ENCODE data around the gene DFFB.

The DFFB gene

GRCh38 chr1:3816331-3817137 is 40.7 kb upstream of the DFFB start:
- H3K4me3 ChIP-seq (ENCODE audit: low read depth, low read length) = no peak overlapping the region
- TF ChIP-seq, protein P1, sequence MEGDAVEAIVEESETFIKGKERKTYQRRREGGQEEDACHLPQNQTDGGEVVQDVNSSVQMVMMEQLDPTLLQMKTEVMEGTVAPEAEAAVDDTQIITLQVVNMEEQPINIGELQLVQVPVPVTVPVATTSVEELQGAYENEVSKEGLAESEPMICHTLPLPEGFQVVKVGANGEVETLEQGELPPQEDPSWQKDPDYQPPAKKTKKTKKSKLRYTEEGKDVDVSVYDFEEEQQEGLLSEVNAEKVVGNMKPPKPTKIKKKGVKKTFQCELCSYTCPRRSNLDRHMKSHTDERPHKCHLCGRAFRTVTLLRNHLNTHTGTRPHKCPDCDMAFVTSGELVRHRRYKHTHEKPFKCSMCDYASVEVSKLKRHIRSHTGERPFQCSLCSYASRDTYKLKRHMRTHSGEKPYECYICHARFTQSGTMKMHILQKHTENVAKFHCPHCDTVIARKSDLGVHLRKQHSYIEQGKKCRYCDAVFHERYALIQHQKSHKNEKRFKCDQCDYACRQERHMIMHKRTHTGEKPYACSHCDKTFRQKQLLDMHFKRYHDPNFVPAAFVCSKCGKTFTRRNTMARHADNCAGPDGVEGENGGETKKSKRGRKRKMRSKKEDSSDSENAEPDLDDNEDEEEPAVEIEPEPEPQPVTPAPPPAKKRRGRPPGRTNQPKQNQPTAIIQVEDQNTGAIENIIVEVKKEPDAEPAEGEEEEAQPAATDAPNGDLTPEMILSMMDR (IDR thresholded peaks at IDR 0.05; ENCODE audit: low read depth, low read length) = no peak

DNA sequence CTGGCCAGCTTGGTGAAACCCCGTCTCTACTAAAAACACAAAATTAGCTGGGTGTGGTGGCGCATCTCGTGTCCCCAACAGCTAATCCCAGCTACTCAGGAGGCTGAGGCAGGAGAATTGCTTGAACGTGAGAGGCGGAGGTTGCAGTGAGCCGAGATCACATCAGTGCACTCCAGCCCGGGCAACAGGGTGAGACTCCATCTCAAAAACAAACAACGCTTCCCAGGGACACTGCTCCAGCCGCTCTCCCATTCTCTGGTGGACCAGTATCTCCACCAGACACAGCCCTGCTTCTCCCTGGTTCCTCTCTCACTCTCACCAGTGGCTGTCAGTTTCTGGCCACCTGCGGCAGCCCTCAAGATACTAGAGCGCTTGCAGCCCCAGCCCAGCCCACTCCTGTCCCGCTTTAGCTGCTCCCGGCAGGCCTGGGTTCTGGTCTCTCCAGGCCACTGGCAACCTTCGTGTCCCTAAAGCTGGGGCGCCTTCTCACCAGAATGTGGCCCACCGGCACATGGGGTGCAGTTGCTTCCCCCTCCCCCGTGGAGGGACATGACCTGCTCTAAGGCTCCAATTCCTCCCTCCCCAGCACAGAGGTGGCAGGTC is 40.0 kb upstream of the DFFB start:
- no peak overlapping the region for H3K4me3 ChIP-seq (ENCODE audit: low read depth, low read length)
- TF ChIP-seq, protein P1 (IDR thresholded peaks at IDR 0.05; ENCODE audit: low read depth, low read length) = no peak

DNA sequence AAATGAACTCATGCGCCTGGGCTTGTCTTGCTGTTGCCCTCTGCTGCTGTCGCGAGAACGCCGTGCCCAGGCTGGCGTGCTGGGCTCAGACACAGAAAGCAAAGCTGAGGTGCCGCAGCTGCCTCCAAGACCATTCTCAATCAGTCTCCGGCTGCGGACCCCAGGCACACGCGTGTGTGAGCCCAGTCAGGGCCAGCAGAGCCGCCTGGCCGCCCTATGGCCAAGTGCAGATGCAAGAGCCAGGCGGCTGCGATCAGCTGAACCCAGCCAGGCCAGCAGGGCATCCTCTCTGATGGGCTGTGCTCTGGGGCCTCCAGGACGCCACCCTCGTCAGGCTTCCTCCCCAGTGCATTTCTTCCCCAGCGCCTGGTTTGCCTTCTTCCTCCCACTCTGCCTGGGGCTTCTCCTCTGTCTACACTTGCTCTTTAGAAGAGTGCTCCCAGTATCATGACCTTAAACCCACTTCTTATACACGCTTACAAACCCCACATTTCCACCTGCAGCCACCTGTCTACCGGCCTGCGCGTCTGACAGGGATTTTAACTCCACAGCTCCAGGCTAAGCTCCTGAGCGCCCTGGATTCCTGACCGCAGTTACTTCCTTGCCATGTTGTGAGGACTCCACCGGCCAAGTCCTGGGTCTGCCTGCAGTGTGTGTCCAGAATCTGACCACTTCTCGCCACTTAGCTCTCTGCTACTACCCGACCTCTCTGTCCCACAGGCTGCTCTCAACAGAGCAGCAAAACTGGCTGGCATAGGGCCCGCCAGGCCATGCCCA is 39.3 kb upstream of the DFFB start:
- no peak overlapping the region for H3K4me3 ChIP-seq (ENCODE audit: low read depth, low read length)
- TF ChIP-seq, protein P1 (IDR thresholded peaks at IDR 0.05; ENCODE audit: low read depth, low read length) = no peak

- TF ChIP-seq, protein P1 (IDR thresholded peaks at IDR 0.05; ENCODE audit: low read depth, low read length) = no peak
- no peak overlapping the region for H3K4me3 ChIP-seq (ENCODE audit: low read depth, low read length)
Measured at GRCh38 chr1:3819771-3820200, 37.5 kb upstream of the DFFB start.

DNA sequence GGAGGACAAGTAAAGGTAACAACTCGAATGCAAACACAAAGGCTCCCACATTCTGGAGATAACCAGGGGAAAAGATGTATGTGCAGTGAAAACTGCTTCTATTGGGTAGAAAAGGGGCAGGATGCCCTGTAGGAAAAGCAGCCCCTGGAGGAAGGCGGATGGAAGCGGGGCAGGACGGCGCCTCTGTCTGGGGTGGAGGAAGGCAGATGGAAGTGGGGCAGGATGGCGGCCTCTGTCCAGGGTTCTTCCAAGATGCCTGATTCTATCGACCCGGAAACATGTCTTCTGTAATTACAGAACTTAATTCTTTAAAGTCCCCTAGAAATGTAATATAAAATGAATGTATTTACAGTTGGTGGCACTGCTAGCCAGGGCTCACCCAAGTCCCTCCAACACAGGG is 37.0 kb upstream of the DFFB start:
- H3K4me3 ChIP-seq (ENCODE audit: low read depth, low read length) = no peak overlapping the region
- TF ChIP-seq, protein P1 (IDR thresholded peaks at IDR 0.05; ENCODE audit: low read depth, low read length) = no peak

- H3K4me3 ChIP-seq (ENCODE audit: low read depth, low read length) = no peak overlapping the region
- TF ChIP-seq, protein P1 (IDR thresholded peaks at IDR 0.05; ENCODE audit: low read depth, low read length) = no peak
Measured at GRCh38 chr1:3821004-3821403, 36.3 kb upstream of the DFFB start.
